ENCODE results near the gene FARSA. TPM values are rescaled to one million over a fixed set of nuclear protein-coding genes. Genes with fewer than 3 reads are reported as not detected.

Gene FARSA
- total and polyA plus RNA-seq, 2 of the 13 experiments (the other 11 are each of a cell fraction or from before 2014, with no cell fraction given) = 25.9 to 72.0 TPM

DNA sequence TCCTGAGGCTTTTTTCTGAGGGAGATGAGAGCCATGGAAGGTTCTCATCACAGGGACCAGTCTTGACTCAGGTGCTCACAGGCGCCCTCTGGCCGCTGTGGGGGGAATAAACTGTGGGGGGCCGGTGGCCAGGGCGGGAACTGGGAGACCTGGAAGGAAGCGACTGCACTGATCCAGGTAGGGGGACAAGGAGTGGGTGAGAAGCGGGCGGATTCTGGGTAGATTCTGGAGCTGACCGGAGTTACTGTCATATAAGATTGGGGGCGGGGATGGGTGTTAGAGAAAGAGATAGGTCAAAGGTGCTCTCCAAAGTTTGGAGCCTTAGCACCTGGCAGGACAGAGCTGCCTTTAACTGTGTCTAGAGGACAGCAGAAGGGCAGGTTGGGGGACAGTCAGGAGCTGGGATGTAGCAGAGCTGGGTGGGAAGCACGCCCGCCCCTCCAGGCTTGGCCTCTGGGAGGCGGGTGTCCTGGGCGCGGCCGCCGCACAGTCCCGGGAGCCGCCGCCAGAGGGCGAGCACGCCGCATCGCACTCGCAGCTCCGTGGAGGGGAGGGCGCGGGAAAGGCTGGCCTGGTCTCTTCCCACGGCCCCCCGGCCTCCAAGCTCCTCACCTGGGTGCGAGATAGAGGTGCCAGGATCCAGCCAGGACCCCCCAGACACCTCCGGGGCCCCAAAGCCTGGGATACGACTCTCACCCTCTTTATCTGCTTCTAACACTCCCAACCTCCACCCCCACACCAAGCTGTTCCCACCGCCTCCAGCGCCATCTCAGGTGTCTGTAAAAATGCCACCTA is 31.7 kb upstream of the FARSA start (continued):
- TF ChIP-seq ZBTB37 (CRISPR knock-in tag; IDR thresholded peaks at IDR 0.05) (no peak), PAX8 (CRISPR knock-in tag; IDR thresholded peaks at IDR 0.05; ENCODE audit: borderline replicate concordance) (no peak), ZNF276 (CRISPR knock-in tag; IDR thresholded peaks at IDR 0.05; ENCODE audit: low read depth) (no peak), DR1 (CRISPR knock-in tag; IDR thresholded peaks at IDR 0.05) (no peak), ZNF792 (CRISPR knock-in tag; IDR thresholded peaks at IDR 0.05) (no peak), TMF1 (CRISPR knock-in tag; IDR thresholded peaks at IDR 0.05; ENCODE audit: low read depth) (no peak), RARG (CRISPR knock-in tag; IDR thresholded peaks at IDR 0.05; ENCODE audit: low read depth) (no peak), ZFP82 (CRISPR knock-in tag; IDR thresholded peaks at IDR 0.05; ENCODE audit: borderline replicate concordance) (no peak; the same call in 1 of the 2 replicates), GLI4 (CRISPR knock-in tag; IDR thresholded peaks at IDR 0.05; ENCODE audit: borderline replicate concordance) (no peak), ZNF354B (CRISPR knock-in tag; IDR thresholded peaks at IDR 0.05) (no peak), MAZ (IDR thresholded peaks at IDR 0.05; ENCODE audit: borderline replicate concordance, low read depth, low read length) (peak; percentile 50), MAZ (CRISPR knock-in tag; IDR thresholded peaks at IDR 0.05; ENCODE audit: low read depth) (peak; percentile 85), ZNF296 (CRISPR knock-in tag; conservative IDR thresholded peaks at IDR 0.05) (0 out of 2 replicates have a peak, but pooled peaks have one; percentile 16), TARDBP (CRISPR knock-in tag; IDR thresholded peaks at IDR 0.05) (peak; percentile 61), TBX3 (IDR thresholded peaks at IDR 0.05; ENCODE audit: borderline replicate concordance) (0 out of 2 replicates have a peak, but pooled peaks have one; percentile 37), FOXA1 (IDR thresholded peaks at IDR 0.05) (no peak), FOXA1 (CRISPR knock-in tag; IDR thresholded peaks at IDR 0.05) (0 out of 2 replicates have a peak, but pooled peaks have one; percentile 14)
- TF ChIP-seq, protein P1, sequence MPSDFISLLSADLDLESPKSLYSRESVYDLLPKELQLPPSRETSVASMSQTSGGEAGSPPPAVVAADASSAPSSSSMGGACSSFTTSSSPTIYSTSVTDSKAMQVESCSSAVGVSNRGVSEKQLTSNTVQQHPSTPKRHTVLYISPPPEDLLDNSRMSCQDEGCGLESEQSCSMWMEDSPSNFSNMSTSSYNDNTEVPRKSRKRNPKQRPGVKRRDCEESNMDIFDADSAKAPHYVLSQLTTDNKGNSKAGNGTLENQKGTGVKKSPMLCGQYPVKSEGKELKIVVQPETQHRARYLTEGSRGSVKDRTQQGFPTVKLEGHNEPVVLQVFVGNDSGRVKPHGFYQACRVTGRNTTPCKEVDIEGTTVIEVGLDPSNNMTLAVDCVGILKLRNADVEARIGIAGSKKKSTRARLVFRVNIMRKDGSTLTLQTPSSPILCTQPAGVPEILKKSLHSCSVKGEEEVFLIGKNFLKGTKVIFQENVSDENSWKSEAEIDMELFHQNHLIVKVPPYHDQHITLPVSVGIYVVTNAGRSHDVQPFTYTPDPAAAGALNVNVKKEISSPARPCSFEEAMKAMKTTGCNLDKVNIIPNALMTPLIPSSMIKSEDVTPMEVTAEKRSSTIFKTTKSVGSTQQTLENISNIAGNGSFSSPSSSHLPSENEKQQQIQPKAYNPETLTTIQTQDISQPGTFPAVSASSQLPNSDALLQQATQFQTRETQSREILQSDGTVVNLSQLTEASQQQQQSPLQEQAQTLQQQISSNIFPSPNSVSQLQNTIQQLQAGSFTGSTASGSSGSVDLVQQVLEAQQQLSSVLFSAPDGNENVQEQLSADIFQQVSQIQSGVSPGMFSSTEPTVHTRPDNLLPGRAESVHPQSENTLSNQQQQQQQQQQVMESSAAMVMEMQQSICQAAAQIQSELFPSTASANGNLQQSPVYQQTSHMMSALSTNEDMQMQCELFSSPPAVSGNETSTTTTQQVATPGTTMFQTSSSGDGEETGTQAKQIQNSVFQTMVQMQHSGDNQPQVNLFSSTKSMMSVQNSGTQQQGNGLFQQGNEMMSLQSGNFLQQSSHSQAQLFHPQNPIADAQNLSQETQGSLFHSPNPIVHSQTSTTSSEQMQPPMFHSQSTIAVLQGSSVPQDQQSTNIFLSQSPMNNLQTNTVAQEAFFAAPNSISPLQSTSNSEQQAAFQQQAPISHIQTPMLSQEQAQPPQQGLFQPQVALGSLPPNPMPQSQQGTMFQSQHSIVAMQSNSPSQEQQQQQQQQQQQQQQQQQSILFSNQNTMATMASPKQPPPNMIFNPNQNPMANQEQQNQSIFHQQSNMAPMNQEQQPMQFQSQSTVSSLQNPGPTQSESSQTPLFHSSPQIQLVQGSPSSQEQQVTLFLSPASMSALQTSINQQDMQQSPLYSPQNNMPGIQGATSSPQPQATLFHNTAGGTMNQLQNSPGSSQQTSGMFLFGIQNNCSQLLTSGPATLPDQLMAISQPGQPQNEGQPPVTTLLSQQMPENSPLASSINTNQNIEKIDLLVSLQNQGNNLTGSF (CRISPR knock-in tag; IDR thresholded peaks at IDR 0.05) = 0 out of 2 replicates have a peak, but pooled peaks have one; percentile 33
- TF ChIP-seq, protein P2, sequence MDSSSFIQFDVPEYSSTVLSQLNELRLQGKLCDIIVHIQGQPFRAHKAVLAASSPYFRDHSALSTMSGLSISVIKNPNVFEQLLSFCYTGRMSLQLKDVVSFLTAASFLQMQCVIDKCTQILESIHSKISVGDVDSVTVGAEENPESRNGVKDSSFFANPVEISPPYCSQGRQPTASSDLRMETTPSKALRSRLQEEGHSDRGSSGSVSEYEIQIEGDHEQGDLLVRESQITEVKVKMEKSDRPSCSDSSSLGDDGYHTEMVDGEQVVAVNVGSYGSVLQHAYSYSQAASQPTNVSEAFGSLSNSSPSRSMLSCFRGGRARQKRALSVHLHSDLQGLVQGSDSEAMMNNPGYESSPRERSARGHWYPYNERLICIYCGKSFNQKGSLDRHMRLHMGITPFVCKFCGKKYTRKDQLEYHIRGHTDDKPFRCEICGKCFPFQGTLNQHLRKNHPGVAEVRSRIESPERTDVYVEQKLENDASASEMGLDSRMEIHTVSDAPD (CRISPR knock-in tag; IDR thresholded peaks at IDR 0.05) = no peak

Measured in HepG2 (cell line).